H1 (cell line): Measurements from ENCODE around the gene RTTN. TPM values are rescaled to one million over a fixed set of nuclear protein-coding genes. Genes with fewer than 3 reads are reported as not detected.

Experiments
- CTCF ChIA-PET: fragments of 300-600 bp; sonication (Branson Sonifier 250); formaldehyde crosslinking; loops from one replicate; lab custom pipeline; 2021; ENCODE audit not compliant: partially characterized antibody; lab: Charles Lee
- POLR2A ChIA-PET: fragments of 300-600 bp; sonication (Branson Sonifier 250); formaldehyde crosslinking; loops from one replicate; lab custom pipeline; 2021; ENCODE audit warnings: inconsistent platforms; ENCODE audit not compliant: partially characterized antibody; lab: Charles Lee
- DNase-seq, 2 experiments: peaks; one replicate each; pipeline versions ENCODE4 v3.0.0 to v3.0.0-alpha.2; 2010 to 2022; ENCODE audit warnings: low spot score in 2 of 2, low read depth in 1 of 2, mixed read lengths in 1 of 2
- FAIRE-seq: peaks from 2 replicates; lab custom pipeline; 2011; peaks lifted over from hg19 to GRCh38; lab: Jason Lieb, UNC
- H2AFZ ChIP-seq: 2 replicates; pipeline ENCODE4 v1.8.1; 2012; ENCODE audit warnings: low read length, inconsistent platforms
- H2AK5ac ChIP-seq: 2 replicates; pipeline ENCODE4 v1.6.1; 2013; ENCODE audit warnings: low read depth, low read length
- H2BK120ac ChIP-seq: replicated peaks from 2 replicates; pipeline ENCODE3; 2013; ENCODE audit warnings: low read depth, low read length, inconsistent platforms
- H2BK12ac ChIP-seq: 2 replicates; pipeline ENCODE4 v1.6.1; 2013; ENCODE audit warnings: low read depth, low read length
- H2BK15ac ChIP-seq: 2 replicates; pipeline ENCODE4 v1.6.1; 2013; ENCODE audit warnings: low read length
- H2BK20ac ChIP-seq: 2 replicates; pipeline ENCODE4 v1.6.1; 2013; ENCODE audit warnings: low read length
- H2BK5ac ChIP-seq: 2 replicates; pipeline ENCODE4 v1.6.1; 2013; ENCODE audit warnings: low read depth, low read length
- H3K14ac ChIP-seq: 2 replicates; pipeline ENCODE4 v1.6.1; 2013; ENCODE audit warnings: inconsistent platforms; ENCODE audit not compliant: insufficient read length
- H3K18ac ChIP-seq: 2 replicates; pipeline ENCODE4 v1.6.1; 2013; ENCODE audit warnings: low read length; ENCODE audit errors: extremely low read depth
- H3K23ac ChIP-seq: 2 replicates; pipeline ENCODE4 v1.6.1; 2013; ENCODE audit warnings: inconsistent platforms; ENCODE audit not compliant: insufficient read length
- H3K23me2 ChIP-seq: 2 replicates; pipeline ENCODE4 v1.6.1; 2013; ENCODE audit warnings: low read depth, low read length
- H3K27ac ChIP-seq: 2 replicates; pipeline ENCODE4 v1.6.1; 2011; ENCODE audit warnings: low read depth, low read length, inconsistent platforms
- H3K27me3 ChIP-seq, 4 experiments: replicated peaks in 1 of 4; 1 replicate in 1 of 4; 2 replicates in 3 of 4; pipeline versions ENCODE4 v1.6.1 to v1.8.1; 2011 to 2013; ENCODE audit warnings: low read length in 3 of 4, mild to moderate bottlenecking in 3 of 4, inconsistent platforms in 2 of 4, mixed read lengths in 2 of 4, moderate library complexity in 1 of 4; ENCODE audit not compliant: control insufficient read depth in 3 of 4, insufficient read depth in 3 of 4; ENCODE audit errors: extremely low read depth in 1 of 4
- H3K36me3 ChIP-seq, 4 experiments: 2 replicates each; pipeline versions ENCODE4 v1.6.1 to v1.8.1; 2011 to 2013; ENCODE audit warnings: mild to moderate bottlenecking in 4 of 4, low read length in 3 of 4, moderate library complexity in 2 of 4, control low read depth in 1 of 4, inconsistent platforms in 1 of 4; ENCODE audit not compliant: insufficient read depth in 4 of 4, control insufficient read depth in 2 of 4
- H3K4ac ChIP-seq: replicated peaks from 2 replicates; pipeline ENCODE3; 2013; ENCODE audit warnings: low read length, low read depth, mixed read lengths, inconsistent platforms; ENCODE audit not compliant: insufficient read length
- H3K4me1 ChIP-seq, 4 experiments: replicated peaks in 1 of 4; 1 replicate in 1 of 4; 2 replicates in 3 of 4; pipeline versions ENCODE4 v1.6.1 to v1.8.1; 2011 to 2013; ENCODE audit warnings: low read length in 3 of 4, inconsistent platforms in 2 of 4, mixed read lengths in 1 of 4; ENCODE audit not compliant: insufficient read depth in 4 of 4, control insufficient read depth in 3 of 4
- H3K4me2 ChIP-seq, 2 experiments: 2 replicates each; pipeline versions ENCODE4 v1.6.1 to v1.8.1; 2011 to 2013; ENCODE audit warnings: low read depth in 2 of 2, low read length in 2 of 2, control low read depth in 1 of 2, inconsistent platforms in 1 of 2, mild to moderate bottlenecking in 1 of 2; ENCODE audit not compliant: insufficient read depth in 1 of 2
- H3K4me3 ChIP-seq, 4 experiments: fragments of 200-600, 300-600 bp in 1 of 4; sonication (generic), shearing (Covaris generic), sonication (Bioruptor Twin) in 1 of 4; 2 replicates each; pipeline versions ENCODE4 v1.5.1 to v1.8.1; 2011 to 2016; ENCODE audit warnings: low read length in 4 of 4, low read depth in 3 of 4, control low read depth in 2 of 4, inconsistent platforms in 2 of 4, mild to moderate bottlenecking in 2 of 4, mixed read lengths in 1 of 4, moderate library complexity in 1 of 4; ENCODE audit not compliant: insufficient read depth in 2 of 4; ENCODE audit errors: extremely low read depth in 1 of 4
- H3K56ac ChIP-seq: replicated peaks from 2 replicates; pipeline ENCODE3; 2013; ENCODE audit warnings: low read depth, mild to moderate bottlenecking, mixed read lengths, low read length, inconsistent platforms; ENCODE audit not compliant: insufficient read length
- H3K79me1 ChIP-seq: 2 replicates; pipeline ENCODE4 v1.6.1; 2013; ENCODE audit warnings: low read depth, low read length, control low read depth
- H3K79me2 ChIP-seq, 2 experiments: 2 replicates each; pipeline versions ENCODE4 v1.6.1 to v1.8.1; 2012 to 2013; ENCODE audit warnings: low read length in 2 of 2, mild to moderate bottlenecking in 2 of 2, inconsistent platforms in 1 of 2; ENCODE audit not compliant: insufficient read depth in 2 of 2, control insufficient read depth in 1 of 2
- H3K9ac ChIP-seq, 4 experiments: replicated peaks in 1 of 4; 1 replicate in 1 of 4; 2 replicates in 3 of 4; pipeline versions ENCODE4 v1.6.1 to v1.8.1; 2011 to 2013; ENCODE audit warnings: low read depth in 3 of 4, low read length in 3 of 4, control low read depth in 2 of 4, mild to moderate bottlenecking in 2 of 4, moderate library complexity in 2 of 4, inconsistent platforms in 1 of 4; ENCODE audit errors: extremely low read depth in 1 of 4
- H3K9me3 ChIP-seq, 2 experiments: 2 replicates each; pipeline versions ENCODE4 v1.6.1 to v1.8.1; 2012 to 2013; ENCODE audit warnings: mild to moderate bottlenecking in 2 of 2, moderate library complexity in 2 of 2, control low read depth in 1 of 2, inconsistent platforms in 1 of 2, low read depth in 1 of 2, low read length in 1 of 2, mixed read lengths in 1 of 2; ENCODE audit not compliant: insufficient read depth in 2 of 2
- H4K20me1 ChIP-seq, 2 experiments: replicated peaks in 1 of 2; 2 replicates each; pipeline versions ENCODE3 to v1.8.1; 2011 to 2013; ENCODE audit warnings: inconsistent platforms in 2 of 2, low read length in 2 of 2, mild to moderate bottlenecking in 1 of 2; ENCODE audit not compliant: insufficient read depth in 2 of 2, control insufficient read depth in 1 of 2
- H4K5ac ChIP-seq: 2 replicates; pipeline ENCODE4 v1.6.1; 2013; ENCODE audit warnings: low read length, low read depth, mixed read lengths, inconsistent platforms; ENCODE audit not compliant: insufficient read length
- H4K8ac ChIP-seq: 2 replicates; pipeline ENCODE4 v1.8.0; 2013; ENCODE audit warnings: mild to moderate bottlenecking, moderate library complexity, low read length, inconsistent platforms; ENCODE audit not compliant: insufficient read depth; ENCODE audit errors: extremely low read depth
- H4K91ac ChIP-seq: replicated peaks from 2 replicates; pipeline ENCODE3; 2013; ENCODE audit warnings: low read length, mixed read lengths, inconsistent platforms; ENCODE audit not compliant: insufficient read length
- CREB1 ChIP-seq: IDR thresholded peaks from 2 replicates; pipeline ENCODE4 v1.6.1; 2012; ENCODE audit warnings: inconsistent platforms
- EP300 ChIP-seq, 2 experiments: IDR thresholded peaks; 1 replicate in 1 of 2; 2 replicates in 1 of 2; pipeline ENCODE4 v1.6.1; 2011 to 2012; ENCODE audit warnings: low read depth in 2 of 2, low read length in 2 of 2, mild to moderate bottlenecking in 2 of 2, borderline replicate concordance in 1 of 2, inconsistent platforms in 1 of 2, moderate library complexity in 1 of 2
- GABPA ChIP-seq: IDR thresholded peaks from 2 replicates; pipeline ENCODE4 v1.6.1; 2011; ENCODE audit warnings: mild to moderate bottlenecking, low read length, moderate library complexity, borderline replicate concordance; ENCODE audit not compliant: insufficient read depth
- MAFK ChIP-seq: IDR thresholded peaks from 2 replicates; pipeline ENCODE4 v1.6.1; 2012; ENCODE audit warnings: low read depth, mild to moderate bottlenecking, improper control_type of control experiment, low read length
- POLR2AphosphoS5 ChIP-seq: IDR thresholded peaks from 2 replicates; pipeline ENCODE4 v1.6.1; 2011; ENCODE audit warnings: low read depth, low read length
- POU5F1 ChIP-seq: IDR thresholded peaks from 2 replicates; pipeline ENCODE4 v1.6.1; 2011; ENCODE audit warnings: low read depth, mild to moderate bottlenecking, low read length, moderate library complexity
- SAP30 ChIP-seq: fragments of 300-600 bp; sonication (generic); IDR thresholded peaks from 2 replicates; pipeline ENCODE4 v1.7.1; 2012; ENCODE audit warnings: low read length, moderate library complexity, mild to moderate bottlenecking, inconsistent platforms; ENCODE audit not compliant: insufficient read depth, insufficient replicate concordance
- SIX5 ChIP-seq: IDR thresholded peaks from 2 replicates; pipeline ENCODE4 v1.6.1; 2011; ENCODE audit warnings: mild to moderate bottlenecking, low read depth, low read length
- SRF ChIP-seq: IDR thresholded peaks from 2 replicates; pipeline ENCODE4 v1.6.1; 2011; ENCODE audit warnings: mild to moderate bottlenecking, low read depth, low read length, moderate library complexity
- TEAD4 ChIP-seq: IDR thresholded peaks from 2 replicates; pipeline ENCODE4 v1.6.1; 2012; ENCODE audit warnings: low read depth, low read length, inconsistent platforms, mixed read lengths
- WGBS, 2 experiments: shearing (Covaris generic) in 1 of 2; methylation state at CpG; one replicate each; pipeline versions ENCODE4 v1.1.6 to v1.1.7; 2013 to 2015; ENCODE audit warnings: low lambda C conversion rate in 2 of 2, mixed read lengths in 2 of 2, inconsistent platforms in 1 of 2, low coverage in 1 of 2, missing lambda C conversion rate in 1 of 2; ENCODE audit not compliant: insufficient replicate concordance in 2 of 2, insufficient coverage in 1 of 2, insufficient read length in 1 of 2; ENCODE audit errors: extremely low coverage in 1 of 2, missing lambda C conversion rate in 1 of 2; 5-methylcytosine and 5-hydroxymethylcytosine counted together
- polyA plus RNA-seq, 7 experiments: library from polyadenylated mRNA; depleted of rRNA in 3 of 7; stranded (reverse) in 5 of 7; unstranded in 2 of 7; fragments of >200 nt in 5 of 7; fragments of 200-250 nt in 2 of 7; gene quantifications; 1 replicate in 5 of 7; 2 replicates in 1 of 7; 4 replicates in 1 of 7; pipeline versions ENCODE4 v1.2.1 to v1.2.3, GENCODE V29; 2011 to 2013; ENCODE audit warnings: missing spikeins in 2 of 7, mixed read lengths in 2 of 7
- total RNA-seq: library from RNA; stranded (reverse); fragmentation: NEBNext Ultra II Directional; extraction: Animal tissue kit (Norgen Biotek cat#: 25700); gene quantifications from 2 replicates; pipeline ENCODE4 v1.2.1, GENCODE V29; 2021
- TF ChIP-seq, protein P1 (sequence below): IDR thresholded peaks from 2 replicates; pipeline ENCODE4 v1.6.1; 2011; ENCODE audit warnings: low read length, improper control_type of control experiment
- TF ChIP-seq, protein P2 (sequence below): IDR thresholded peaks from 2 replicates; pipeline ENCODE4 v1.6.1; 2012; ENCODE audit warnings: low read length, inconsistent platforms

Gene RTTN
- total and polyA plus RNA-seq, 2 of the 8 experiments (the other 6 are each of a cell fraction or from before 2014, with no cell fraction given), result 9.1 to 21.4 TPM

DNA sequence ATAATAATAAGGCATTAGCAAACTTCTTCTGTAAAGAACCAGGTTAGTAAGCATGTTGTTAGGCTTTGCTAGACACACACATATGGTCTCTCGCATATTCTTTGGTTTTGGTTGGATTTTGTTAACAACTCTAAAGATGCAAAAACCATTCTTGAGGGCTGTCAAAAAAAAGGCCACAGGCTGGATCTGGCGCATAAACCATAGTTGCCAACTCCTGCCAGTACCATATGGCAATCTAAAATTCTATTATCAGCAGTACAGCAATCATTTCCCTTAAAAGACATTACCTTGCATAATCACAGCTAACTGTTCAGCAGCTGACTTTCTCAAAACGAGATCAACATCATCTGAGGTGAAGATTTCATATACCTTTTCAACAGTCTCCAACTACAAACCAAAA, 63.5 kb downstream of the RTTN start:
- DNase-seq (no peak), FAIRE-seq (no peak)
- Histone ChIP-seq H3K79me1 (no peaks in the 10 kb centered on the region), H2BK20ac (no peak overlapping the region), H2BK5ac (no peak overlapping the region), H2AFZ (no peak overlapping the region), H3K36me3 (peaks cover 0 to 4% (median 2%) of the 10 kb centered on the region in 4 experiments; a peak in 2 of 8 replicates), H4K20me1 (peaks cover 0 to 1% of the 10 kb centered on the region in 2 experiments), H3K4ac (no peak overlapping the region), H4K5ac (no peak overlapping the region), H4K91ac (no peak overlapping the region), H2BK15ac (no peak overlapping the region), H3K18ac (no peak overlapping the region), H3K79me2 (no peaks in the 10 kb centered on the region), H3K4me1 (no peaks in the 10 kb centered on the region), H4K8ac (no peak overlapping the region), H3K23ac (no peak overlapping the region), H3K14ac (no peak overlapping the region), H3K9me3 (no peaks in the 10 kb centered on the region), H3K9ac (no peak overlapping the region), H3K27me3 (no peaks in the 10 kb centered on the region), H3K27ac (no peak overlapping the region), H3K56ac (no peak overlapping the region), H3K4me2 (no peak overlapping the region), H2BK120ac (no peak overlapping the region), H2BK12ac (no peak overlapping the region), H3K4me3 (no peak overlapping the region), H2AK5ac (no peak overlapping the region), H3K23me2 (no peaks in the 10 kb centered on the region; the same call in 1 of the 2 replicates)
- ChIA-PET POLR2A (no interaction called here), CTCF (interaction anchor here (0.5 to 1.3 kb wide), 3 partner anchors 24 to 320 kb away, joined by 3 to 5 read pairs (median 3); no protein-coding TSS in a partner anchor)
- 94% methylated on average over 3 of the region's 3 CpGs; no CpG with 5 or more reads in 1 of the 2 experiments for WGBS, 2 experiments
- TF ChIP-seq CREB1 (no peak), SAP30 (no peak), GABPA (no peak), SRF (no peak), TEAD4 (no peak), POLR2AphosphoS5 (no peak), SIX5 (no peak), EP300 (IDR thresholded peaks at IDR 0.05; ENCODE audit: borderline replicate concordance in 1 of 2, low read depth in 2 of 2, low read length in 2 of 2) (no peak), MAFK (no peak), POU5F1 (no peak)
- TF ChIP-seq, protein P1, sequence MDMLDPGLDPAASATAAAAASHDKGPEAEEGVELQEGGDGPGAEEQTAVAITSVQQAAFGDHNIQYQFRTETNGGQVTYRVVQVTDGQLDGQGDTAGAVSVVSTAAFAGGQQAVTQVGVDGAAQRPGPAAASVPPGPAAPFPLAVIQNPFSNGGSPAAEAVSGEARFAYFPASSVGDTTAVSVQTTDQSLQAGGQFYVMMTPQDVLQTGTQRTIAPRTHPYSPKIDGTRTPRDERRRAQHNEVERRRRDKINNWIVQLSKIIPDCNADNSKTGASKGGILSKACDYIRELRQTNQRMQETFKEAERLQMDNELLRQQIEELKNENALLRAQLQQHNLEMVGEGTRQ, result no peak
- TF ChIP-seq, protein P2, sequence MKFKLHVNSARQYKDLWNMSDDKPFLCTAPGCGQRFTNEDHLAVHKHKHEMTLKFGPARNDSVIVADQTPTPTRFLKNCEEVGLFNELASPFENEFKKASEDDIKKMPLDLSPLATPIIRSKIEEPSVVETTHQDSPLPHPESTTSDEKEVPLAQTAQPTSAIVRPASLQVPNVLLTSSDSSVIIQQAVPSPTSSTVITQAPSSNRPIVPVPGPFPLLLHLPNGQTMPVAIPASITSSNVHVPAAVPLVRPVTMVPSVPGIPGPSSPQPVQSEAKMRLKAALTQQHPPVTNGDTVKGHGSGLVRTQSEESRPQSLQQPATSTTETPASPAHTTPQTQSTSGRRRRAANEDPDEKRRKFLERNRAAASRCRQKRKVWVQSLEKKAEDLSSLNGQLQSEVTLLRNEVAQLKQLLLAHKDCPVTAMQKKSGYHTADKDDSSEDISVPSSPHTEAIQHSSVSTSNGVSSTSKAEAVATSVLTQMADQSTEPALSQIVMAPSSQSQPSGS, result no peak
